Endothelial cell of umbilical vein (primary cell): ENCODE measurements around the gene TBL2.

ENCODE experiments used
- CTCF ChIP-seq, 2 donors: IDR thresholded peaks; 1 replicate in 1 of 2; 2 replicates in 1 of 2; pipeline ENCODE4 v1.5.1; 2011; ENCODE audit warnings: low read length in 2 of 2, mild to moderate bottlenecking in 2 of 2, moderate library complexity in 2 of 2, control low read depth in 1 of 2, inconsistent platforms in 1 of 2, low read depth in 1 of 2; ENCODE audit not compliant: insufficient read depth in 1 of 2; ENCODE audit errors: extremely low read depth in 1 of 2
- JUN ChIP-seq: IDR thresholded peaks from 2 replicates; pipeline ENCODE4 v1.6.1; 2011; ENCODE audit warnings: borderline replicate concordance, low read depth; ENCODE audit not compliant: insufficient read length, insufficient read depth

GRCh38 chr7:73610105-73610504, 31.7 kb upstream of the TBL2 start:
- TF ChIP-seq CTCF (IDR thresholded peaks at IDR 0.05; ENCODE audit: extremely low read depth in 1 of 2, insufficient read depth in 1 of 2, low read depth in 1 of 2, low read length in 2 of 2) (no peak), JUN (no peak)
